Adipocyte (in vitro differentiated cells): ENCODE results near the gene PDE4B.

ENCODE experiments used
- DNase-seq: peaks from one replicate; pipeline ENCODE4 v3.0.0-alpha.2; 2015; ENCODE audit warnings: low read depth
- H3K27me3 ChIP-seq: replicated peaks from 2 replicates; pipeline ENCODE4 v1.7.0; 2013; ENCODE audit warnings: mild to moderate bottlenecking, low read length, moderate library complexity; ENCODE audit not compliant: control insufficient read depth, insufficient read depth
- H3K36me3 ChIP-seq: 2 replicates; pipeline ENCODE4 v1.7.0; 2013; ENCODE audit warnings: low read length, mild to moderate bottlenecking, moderate library complexity; ENCODE audit not compliant: control insufficient read depth, insufficient read depth, severe bottlenecking
- H3K4me1 ChIP-seq: 2 replicates; pipeline ENCODE4 v1.7.0; 2013; ENCODE audit warnings: mild to moderate bottlenecking, low read length, moderate library complexity; ENCODE audit not compliant: control insufficient read depth, insufficient read depth
- H3K4me3 ChIP-seq: 2 replicates; pipeline ENCODE4 v1.7.0; 2013; ENCODE audit warnings: mild to moderate bottlenecking, low read length, moderate library complexity
- H3K9ac ChIP-seq: 2 replicates; pipeline ENCODE4 v1.7.0; 2013; ENCODE audit warnings: mild to moderate bottlenecking, low read length, moderate library complexity
- H3K9me3 ChIP-seq: 2 replicates; pipeline ENCODE4 v1.7.0; 2013; ENCODE audit warnings: mild to moderate bottlenecking, low read length, moderate library complexity; ENCODE audit not compliant: control insufficient read depth

Gene PDE4B

DNA sequence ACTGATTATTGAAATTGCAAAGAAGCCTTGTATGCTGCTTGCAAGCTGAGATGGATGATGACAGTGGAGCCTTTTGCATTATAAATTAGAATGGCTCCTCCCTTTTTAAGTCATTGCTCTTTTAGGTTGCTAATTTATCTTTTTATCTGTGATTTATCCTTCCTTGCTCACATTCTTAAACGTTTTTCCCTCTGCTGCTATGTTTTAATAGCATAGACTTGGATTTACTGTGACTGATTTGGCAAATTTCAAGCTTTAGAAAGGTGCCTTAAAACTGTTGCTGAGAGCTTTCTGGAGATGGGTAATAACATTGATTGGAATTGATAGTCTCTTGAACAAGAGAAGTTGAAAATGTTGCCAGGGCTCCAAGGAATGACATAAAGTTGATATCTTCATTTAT lies 427.8 kb downstream of the PDE4B start:
- DNase-seq, result no peak
- Histone ChIP-seq H3K9me3 (no peaks in the 10 kb centered on the region), H3K36me3 (no peaks in the 10 kb centered on the region), H3K27me3 (no peaks in the 10 kb centered on the region), H3K4me1 (peaks cover 6% of the 10 kb centered on the region), H3K4me3 (no peak overlapping the region), H3K9ac (no peak overlapping the region)

DNA sequence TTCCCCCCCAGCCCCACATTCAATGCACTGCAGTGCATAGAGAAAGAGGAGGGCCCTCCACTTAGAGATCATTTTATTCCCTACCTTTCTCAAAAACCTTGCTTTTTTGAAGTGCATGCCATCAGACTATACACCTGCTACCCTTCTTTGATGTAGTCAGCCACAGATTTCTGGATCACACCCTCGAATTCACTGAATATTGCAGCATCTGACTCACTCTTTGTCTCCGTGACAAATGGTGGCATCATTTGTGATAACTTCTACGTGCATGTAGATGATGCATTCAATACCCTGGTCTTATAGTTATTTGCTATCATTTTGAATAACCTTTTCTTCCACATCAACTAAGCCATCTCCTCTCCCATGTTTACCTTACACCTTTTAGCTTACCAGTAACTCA lies 431.0 kb downstream of the PDE4B start:
- DNase-seq, result no peak
- Histone ChIP-seq H3K9ac (no peak overlapping the region), H3K27me3 (no peaks in the 10 kb centered on the region), H3K9me3 (no peaks in the 10 kb centered on the region), H3K36me3 (no peaks in the 10 kb centered on the region), H3K4me3 (no peak overlapping the region), H3K4me1 (no peaks in the 10 kb centered on the region)

DNA sequence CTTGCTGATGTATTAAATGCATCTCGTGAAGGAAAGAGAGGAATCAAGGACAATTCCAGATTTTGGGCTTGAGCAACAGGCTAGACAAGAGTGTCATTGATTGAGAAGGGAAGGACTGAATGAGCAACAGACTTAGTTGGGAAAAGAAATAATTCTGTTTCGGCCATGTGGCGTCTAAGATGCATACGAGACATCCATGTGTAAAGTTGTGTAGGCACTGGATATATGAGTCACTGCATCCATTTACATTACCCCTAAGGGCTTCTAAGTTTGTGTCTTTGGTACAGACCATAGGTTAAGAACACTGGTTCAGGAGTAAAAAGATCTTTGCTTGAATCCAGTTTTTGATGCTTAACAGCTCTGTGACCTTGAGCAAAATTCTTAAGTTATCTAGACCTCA lies 434.3 kb downstream of the PDE4B start:
- Histone ChIP-seq H3K36me3 (no peaks in the 10 kb centered on the region), H3K4me1 (peaks cover 12% of the 10 kb centered on the region), H3K27me3 (no peaks in the 10 kb centered on the region), H3K9me3 (no peaks in the 10 kb centered on the region), H3K9ac (no peak overlapping the region), H3K4me3 (no peak overlapping the region)
- no peak for DNase-seq

DNA sequence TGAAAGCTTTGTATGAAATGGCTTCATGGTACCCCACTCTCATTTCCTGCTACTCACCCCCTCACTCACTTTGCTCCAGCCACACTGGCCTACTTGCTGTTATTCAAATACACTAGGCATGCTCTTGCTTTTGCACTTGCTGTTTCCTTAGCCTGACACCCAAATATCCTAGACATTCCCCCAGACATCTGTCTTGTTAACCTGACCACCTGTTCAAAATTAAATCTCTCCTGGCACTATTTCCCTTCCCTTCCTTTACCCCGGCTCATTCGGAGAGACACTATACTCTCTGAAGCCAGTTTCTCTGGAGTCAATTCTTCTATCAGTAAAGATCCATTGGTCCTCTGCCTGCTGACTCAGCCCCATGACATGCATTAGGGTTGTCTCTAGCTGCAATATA lies 435.3 kb downstream of the PDE4B start:
- peaks cover 12% of the 10 kb centered on the region for H3K4me1 ChIP-seq
- no peak for DNase-seq

DNA sequence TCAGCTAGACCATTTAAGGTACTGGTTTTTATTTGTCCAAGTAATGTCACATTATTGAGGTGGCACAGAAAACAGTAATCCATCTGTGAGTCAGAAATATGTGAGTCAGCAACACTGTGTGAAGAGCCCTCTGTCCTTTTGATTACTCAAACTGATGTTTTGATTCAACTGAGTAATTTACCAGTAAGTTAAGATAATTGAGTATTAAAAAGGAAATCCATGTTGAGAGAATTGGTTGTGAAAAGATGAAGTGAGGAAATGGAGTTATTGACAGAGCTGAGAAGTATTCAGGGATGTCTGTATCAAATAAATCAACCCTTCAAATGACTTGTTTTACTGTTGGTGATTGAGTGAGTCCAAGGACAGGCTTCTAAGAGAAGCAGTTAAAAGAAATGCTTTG lies 438.5 kb downstream of the PDE4B start:
- peaks cover 12% of the 10 kb centered on the region for H3K4me1 ChIP-seq
- no peak overlapping the region for H3K4me3 ChIP-seq
- no peaks in the 10 kb centered on the region for H3K27me3 ChIP-seq
- no peaks in the 10 kb centered on the region for H3K36me3 ChIP-seq
- no peak overlapping the region for H3K9ac ChIP-seq
- DNase-seq, result peak; percentile 57
- H3K9me3 ChIP-seq, result no peaks in the 10 kb centered on the region

More for the DNA sequence above, 435.3 kb downstream of the PDE4B start:
- Histone ChIP-seq H3K27me3 (no peaks in the 10 kb centered on the region), H3K9me3 (no peaks in the 10 kb centered on the region), H3K36me3 (no peaks in the 10 kb centered on the region), H3K4me3 (no peak overlapping the region), H3K9ac (no peak overlapping the region)

DNA sequence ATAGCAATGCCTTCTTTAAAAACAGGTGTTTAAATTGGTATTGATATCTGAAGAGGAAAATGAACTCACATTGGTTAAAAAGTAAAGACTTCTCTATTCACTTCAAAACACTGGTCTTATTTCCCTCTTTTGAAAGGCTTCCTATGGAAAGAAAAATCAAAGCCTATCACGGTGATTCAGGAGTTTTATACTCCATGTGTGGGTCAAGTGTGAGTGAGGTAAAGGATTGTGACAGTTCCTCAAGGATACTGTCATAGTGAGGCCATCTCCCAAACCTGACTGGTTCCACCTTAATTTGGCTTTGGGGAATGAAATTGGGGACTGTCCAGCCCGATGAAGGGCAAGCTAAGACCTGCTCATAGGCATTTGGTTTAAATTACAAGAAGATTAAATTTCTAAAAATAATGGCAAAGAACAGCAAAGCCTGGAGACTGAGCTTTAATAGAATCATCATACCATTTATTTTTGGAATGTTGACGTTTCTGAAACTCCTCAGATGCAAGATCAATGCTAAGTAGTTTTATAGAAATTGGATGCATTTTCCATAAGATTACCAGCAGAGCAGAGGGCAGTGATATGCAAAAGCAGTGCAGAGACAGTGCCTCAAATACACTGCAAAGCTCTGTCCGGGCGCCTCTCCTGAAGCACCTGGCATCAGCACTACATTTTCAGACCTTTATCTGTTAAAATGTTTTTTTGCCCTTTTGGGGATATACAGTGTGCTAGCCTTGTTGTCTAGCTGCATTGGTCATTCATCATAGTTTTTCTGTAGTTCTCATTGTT lies 439.2 kb downstream of the PDE4B start:
- Histone ChIP-seq H3K4me3 (no peak overlapping the region), H3K9me3 (no peaks in the 10 kb centered on the region), H3K9ac (no peak overlapping the region), H3K4me1 (peaks cover 12% of the 10 kb centered on the region), H3K27me3 (no peaks in the 10 kb centered on the region), H3K36me3 (no peaks in the 10 kb centered on the region)
- no peak for DNase-seq

DNA sequence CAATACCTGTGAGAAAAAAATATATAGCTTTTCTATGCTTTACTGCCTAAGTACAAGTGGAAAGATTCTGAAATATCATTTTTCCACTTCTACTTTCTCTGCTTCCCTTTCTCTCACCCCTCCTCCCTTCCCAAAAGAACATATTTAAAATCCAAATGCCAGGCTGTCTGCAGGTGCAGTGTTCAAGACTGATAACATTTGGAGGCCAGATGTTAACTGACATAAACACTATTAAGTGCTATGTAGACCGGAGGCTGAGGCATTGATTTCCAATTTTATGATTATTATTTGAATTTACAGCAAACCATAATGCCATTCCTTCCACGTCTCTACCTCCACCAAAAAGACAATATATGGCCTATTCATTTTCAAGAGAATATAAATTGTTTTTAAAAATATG lies 444.3 kb downstream of the PDE4B start:
- H3K9ac ChIP-seq, result no peak overlapping the region
- no peak for DNase-seq
- H3K9me3 ChIP-seq, result no peaks in the 10 kb centered on the region
- no peaks in the 10 kb centered on the region for H3K36me3 ChIP-seq
- peaks cover 5% of the 10 kb centered on the region for H3K4me1 ChIP-seq
- H3K4me3 ChIP-seq, result no peak overlapping the region
- H3K27me3 ChIP-seq, result no peaks in the 10 kb centered on the region

DNA sequence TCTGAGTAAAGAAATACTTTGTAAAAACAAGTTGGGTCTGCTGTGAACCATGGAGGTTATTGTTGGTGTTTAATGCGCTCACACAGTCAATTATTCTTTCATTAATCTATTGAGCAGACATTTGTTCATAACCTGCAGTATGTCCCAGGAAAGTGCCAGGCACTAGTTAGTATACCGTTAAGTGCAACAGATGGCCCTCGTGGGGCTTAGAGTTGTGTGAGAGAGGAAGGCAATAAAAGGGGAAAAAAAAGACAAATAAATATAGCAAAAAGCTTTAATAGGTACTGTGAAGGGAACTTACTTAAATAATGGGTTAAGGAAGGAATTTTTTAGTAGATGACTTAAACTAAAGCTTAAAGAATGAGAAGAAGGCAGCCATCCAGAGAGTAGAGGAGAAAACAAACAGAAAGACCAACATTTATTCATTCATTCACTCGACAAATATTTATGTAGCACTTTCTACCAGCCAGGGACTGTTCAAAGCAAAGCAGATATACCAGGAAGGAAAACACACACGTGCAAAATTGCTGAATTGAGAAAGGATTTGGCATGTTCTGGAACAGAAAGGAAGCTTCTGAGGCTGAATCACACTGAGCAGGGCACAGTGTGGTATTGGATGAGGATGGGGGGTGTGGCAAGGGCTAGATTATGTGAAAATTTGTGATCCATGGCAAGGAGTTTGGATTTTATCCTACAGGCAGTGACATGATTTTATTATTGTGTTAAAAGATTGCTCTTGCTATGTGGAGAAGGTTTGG lies 445.2 kb downstream of the PDE4B start:
- H3K9me3 ChIP-seq, result no peaks in the 10 kb centered on the region
- peaks cover 11% of the 10 kb centered on the region for H3K4me1 ChIP-seq
- H3K4me3 ChIP-seq, result no peak overlapping the region
- H3K36me3 ChIP-seq, result no peaks in the 10 kb centered on the region
- DNase-seq, result peak; percentile 48
- no peaks in the 10 kb centered on the region for H3K27me3 ChIP-seq
- peak overlapping the region; percentile 18 for H3K9ac ChIP-seq

DNA sequence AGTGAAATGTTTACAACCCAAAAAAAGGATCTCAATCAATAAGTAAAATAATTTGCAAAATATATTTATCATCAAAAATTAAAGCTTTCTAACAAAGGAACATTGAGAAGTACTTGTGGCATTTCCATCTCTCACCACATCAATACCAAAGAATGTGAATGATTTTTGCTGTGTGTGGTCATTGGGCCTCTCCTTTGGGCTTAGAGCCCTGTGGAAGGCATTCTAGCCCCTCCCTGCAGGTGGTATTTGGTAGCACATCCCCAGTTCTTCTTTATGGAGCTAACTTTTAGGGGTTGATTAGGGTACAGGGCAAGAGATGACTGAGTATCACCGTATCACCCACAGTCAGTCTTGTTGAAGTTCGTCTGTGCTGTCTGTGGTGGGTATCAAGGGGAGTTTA lies 447.1 kb downstream of the PDE4B start:
- H3K9me3 ChIP-seq, result no peaks in the 10 kb centered on the region
- H3K36me3 ChIP-seq, result no peaks in the 10 kb centered on the region
- no peak for DNase-seq
- H3K4me3 ChIP-seq, result no peak overlapping the region
- H3K27me3 ChIP-seq, result no peaks in the 10 kb centered on the region
- no peak overlapping the region for H3K9ac ChIP-seq
- peaks cover 21% of the 10 kb centered on the region for H3K4me1 ChIP-seq

DNA sequence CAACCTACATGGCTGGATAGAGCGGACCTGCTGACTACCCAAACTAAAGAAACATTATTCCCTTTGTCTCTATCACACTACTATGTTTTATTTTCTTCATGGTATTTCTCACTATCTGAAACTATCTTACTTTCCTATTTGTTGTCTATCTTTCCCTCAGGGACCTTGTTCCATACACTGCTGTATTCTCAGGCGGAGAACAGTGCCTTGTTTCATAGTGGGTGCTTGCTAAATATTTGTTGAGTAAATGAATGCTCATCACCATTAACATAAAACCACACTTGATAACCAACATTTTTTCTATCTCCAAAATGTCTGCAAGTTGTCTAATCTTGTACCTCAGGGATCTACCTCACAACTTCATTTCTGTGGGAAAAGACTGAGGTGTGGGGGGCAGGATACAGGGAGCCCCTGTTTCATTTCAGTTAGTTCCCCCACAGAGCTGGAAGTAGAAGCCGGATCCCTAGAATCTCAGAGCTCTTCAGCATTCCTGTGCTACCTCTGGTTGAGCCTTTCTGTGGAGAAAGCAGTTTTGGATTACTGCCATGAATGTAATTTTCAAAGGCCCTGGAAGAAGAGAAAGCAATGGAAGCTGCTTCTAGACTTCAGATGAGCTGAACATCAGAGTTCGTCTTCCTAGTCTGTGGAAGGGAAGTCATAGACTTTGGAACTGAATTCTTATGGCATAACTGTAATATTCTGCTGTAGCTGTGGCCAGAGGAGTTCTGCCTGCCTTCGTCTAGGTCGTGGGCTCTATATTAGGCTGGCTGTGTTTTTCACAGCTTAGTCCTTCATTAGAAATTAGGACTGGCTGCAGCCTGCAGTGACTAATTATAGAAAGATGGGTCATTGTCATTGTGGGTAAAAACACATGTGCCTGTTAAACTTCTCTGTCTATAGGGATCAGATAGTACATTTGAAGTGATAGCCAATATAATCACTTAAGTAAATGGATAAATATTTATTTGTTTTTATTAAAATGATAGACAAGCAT lies 448.1 kb downstream of the PDE4B start:
- no peaks in the 10 kb centered on the region for H3K36me3 ChIP-seq
- no peak for DNase-seq

More for the DNA sequence above, 448.1 kb downstream of the PDE4B start:
- Histone ChIP-seq H3K4me3 (no peak overlapping the region), H3K9me3 (no peaks in the 10 kb centered on the region), H3K27me3 (no peaks in the 10 kb centered on the region), H3K4me1 (peaks cover 21% of the 10 kb centered on the region), H3K9ac (no peak overlapping the region)
